22Rv1 (cell line): Measurements from ENCODE around the gene CORIN.

ENCODE experiments used
- H3K27ac ChIP-seq: fragments of 450-650 bp; 2 replicates; pipeline ENCODE4 v1.5.1; 2017
- CTCF ChIP-seq: fragments of 450-650 bp; IDR thresholded peaks from 2 replicates; pipeline ENCODE4 v1.5.1; 2017; ENCODE audit warnings: mild to moderate bottlenecking
- ZFX ChIP-seq: fragments of 450-650 bp; IDR thresholded peaks from 2 replicates; pipeline ENCODE4 v1.6.1; 2017; ENCODE audit warnings: antibody characterized with exemption, borderline replicate concordance

CORIN gene

DNA sequence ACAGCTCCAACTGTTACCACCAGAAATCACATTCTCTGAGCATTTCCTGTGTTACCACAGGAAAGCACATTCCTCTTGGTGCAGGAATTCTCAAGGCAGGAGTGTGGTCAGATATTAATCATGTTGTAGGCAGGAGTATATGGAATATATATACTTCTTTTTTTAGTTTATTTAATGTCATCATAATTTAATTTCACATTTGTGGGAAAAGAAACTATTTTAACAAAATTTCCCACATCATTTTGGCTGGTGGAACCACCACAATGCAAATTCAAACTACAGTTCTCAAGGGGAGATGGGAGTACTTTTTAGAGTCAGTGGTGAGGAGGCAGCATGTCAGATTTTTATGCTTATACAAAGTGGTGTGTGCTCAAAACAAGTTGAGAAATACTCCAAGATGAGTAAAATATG, 213.8 kb downstream of the CORIN start:
- TF ChIP-seq ZFX = no peak
- no peak for TF ChIP-seq CTCF
- no peak overlapping the region for H3K27ac ChIP-seq

- no peak overlapping the region for H3K27ac ChIP-seq
- TF ChIP-seq ZFX (no peak), CTCF (no peak)
Observed at GRCh38 chr4:47621181-47621580, 216.7 kb downstream of the CORIN start.

DNA sequence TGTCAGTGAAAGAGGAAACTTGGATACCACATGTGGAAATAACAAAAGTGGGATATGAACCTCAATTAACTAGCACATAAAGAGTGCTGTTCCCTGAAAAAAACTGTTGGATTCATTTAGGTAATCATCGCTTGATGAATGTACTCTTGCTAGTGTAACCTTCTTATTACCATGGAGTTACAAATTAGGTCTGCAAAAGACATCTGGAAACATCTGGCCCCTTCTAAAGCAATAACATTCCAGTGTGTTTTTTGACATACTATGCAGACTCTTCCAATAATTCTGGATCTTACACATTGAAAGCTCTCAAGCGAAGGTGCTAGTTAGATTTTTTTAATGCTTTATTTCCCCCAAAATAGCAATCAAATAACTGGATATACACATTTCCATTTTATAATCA, 218.2 kb downstream of the CORIN start:
- TF ChIP-seq ZFX (no peak), CTCF (no peak)
- H3K27ac ChIP-seq = no peak overlapping the region

DNA sequence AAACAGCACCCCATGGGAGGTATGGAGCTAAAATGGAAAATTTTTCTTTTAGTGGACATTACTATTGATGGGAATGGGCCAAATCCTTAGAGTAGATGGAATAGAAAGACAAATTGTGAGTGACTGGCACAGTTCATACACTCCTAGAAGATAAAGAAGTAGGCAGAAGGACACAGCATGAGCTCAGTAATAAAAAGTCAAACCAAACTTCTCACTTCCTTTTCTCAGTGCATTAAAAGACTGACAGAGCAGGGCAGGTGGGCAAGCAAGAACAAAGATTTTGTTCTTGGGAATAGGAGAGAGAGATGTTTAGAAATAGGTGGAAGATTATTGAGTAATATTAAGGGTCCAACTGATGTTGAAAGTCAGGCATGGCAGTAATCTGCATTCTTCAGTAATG, 220.3 kb downstream of the CORIN start:
- no peak overlapping the region for H3K27ac ChIP-seq
- no peak for TF ChIP-seq ZFX
- no peak for TF ChIP-seq CTCF

DNA sequence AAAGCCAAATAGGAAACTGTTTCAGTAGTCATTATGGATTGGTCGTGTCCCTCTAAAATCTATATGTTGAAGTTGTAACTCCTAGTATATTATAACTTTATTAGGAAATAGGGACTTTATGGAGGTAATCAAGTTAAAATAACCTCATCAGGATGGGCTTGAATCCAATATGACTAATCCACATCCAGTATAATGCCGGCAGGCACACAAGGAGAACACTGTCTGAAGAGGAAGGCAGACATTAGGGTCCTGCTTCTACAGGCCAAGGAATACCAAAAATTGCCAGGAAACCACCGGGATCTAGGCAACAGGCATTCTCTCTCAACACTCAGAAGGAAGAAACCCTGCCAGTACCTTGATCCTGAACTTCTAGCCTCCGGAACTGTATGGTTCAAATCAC, 222.5 kb downstream of the CORIN start:
- TF ChIP-seq ZFX (no peak), CTCF (no peak)
- no peak overlapping the region for H3K27ac ChIP-seq

- no peak overlapping the region for H3K27ac ChIP-seq
- no peak for TF ChIP-seq CTCF
- TF ChIP-seq ZFX = no peak
Observed at GRCh38 chr4:47612116-47613023, 225.5 kb downstream of the CORIN start.

DNA sequence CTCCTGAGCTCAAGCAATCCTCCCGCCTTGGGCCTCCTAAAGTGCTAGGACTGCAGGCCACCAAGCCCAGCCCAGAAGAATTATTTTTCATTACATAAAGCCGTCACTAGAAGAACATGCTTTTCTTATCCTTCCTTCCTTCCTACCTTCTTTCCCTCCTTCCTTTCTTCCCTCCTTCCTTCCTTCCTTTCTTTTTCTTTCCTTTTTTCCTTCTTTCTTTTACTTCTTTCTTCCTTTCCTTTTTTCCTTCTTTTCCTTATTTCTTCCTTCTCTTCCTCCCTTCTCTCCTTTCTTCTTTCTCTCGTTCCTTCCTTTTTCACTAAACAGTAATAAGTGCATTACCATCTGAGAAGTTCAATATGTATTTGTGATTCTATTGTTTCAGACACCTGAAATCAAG, 231.4 kb downstream of the CORIN start:
- no peak for TF ChIP-seq ZFX
- no peak for TF ChIP-seq CTCF
- H3K27ac ChIP-seq = no peak overlapping the region
